ENCODE measurements around the gene SFXN1. TPM values are rescaled to one million over a fixed set of nuclear protein-coding genes. Genes with fewer than 3 reads are reported as not detected.

Gene SFXN1
- total and polyA plus RNA-seq, 5 donors from 2014 or later: 63.5 to 83.8 (median 80.3) TPM

DNA sequence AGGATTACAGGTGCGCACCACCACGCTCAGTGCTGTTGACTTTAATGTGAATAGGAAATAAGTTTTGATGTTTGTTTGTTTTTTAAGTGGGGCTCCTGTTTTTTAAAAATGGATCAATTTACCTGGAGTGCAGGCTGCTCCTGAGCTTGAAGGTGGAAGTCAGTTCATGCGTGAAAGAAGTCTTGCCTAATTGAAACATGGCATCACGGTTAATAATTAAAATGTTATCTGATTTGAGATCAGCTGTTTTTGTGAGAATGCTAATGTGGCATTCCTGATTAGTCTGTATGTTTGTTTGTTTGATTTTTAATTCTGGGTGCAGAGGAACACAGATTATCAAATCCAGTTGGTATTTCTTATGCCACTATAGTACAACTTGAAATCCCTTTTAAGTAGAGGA is 6.5 kb downstream of the SFXN1 start:
- Mint-ChIP-seq H3K4me1 (peaks cover 56 to 93% (median 81%) of the 10 kb centered on the region in 4 donors), H3K4me3 (peak overlapping the region in 2 of 4 donors; percentile 25 to 65), H3K27ac (peak overlapping the region; percentile 35 to 78 (median 39)), H3K9me3 (peaks cover 0 to 1% (median 0%) of the 10 kb centered on the region in 7 donors), H3K27me3 (no peaks in the 10 kb centered on the region), H3K36me3 (peaks cover 52% of the 10 kb centered on the region)
- Histone ChIP-seq H3K27me3 (ENCODE audit: control insufficient read depth, insufficient read depth, low read length) (no peaks in the 10 kb centered on the region), H3K9me3 (ENCODE audit: control insufficient read depth in 2 of 2, low read length in 2 of 2) (no peaks in the 10 kb centered on the region), H3K4me3 (ENCODE audit: low read depth, low read length) (no peak overlapping the region), H3K27ac (ENCODE audit: insufficient read depth, low read length, poor library complexity, severe bottlenecking) (no peak overlapping the region), H3K4me1 (ENCODE audit: control insufficient read depth, insufficient read depth, low read length, poor library complexity, severe bottlenecking) (peaks cover 78% of the 10 kb centered on the region), H3K36me3 (ENCODE audit: control insufficient read depth, insufficient read depth, low read length) (peaks cover 38% of the 10 kb centered on the region)
- ATAC-seq (ENCODE audit: low read depth in 2 of 2) (no peak), DNase-seq (no peak)

DNA sequence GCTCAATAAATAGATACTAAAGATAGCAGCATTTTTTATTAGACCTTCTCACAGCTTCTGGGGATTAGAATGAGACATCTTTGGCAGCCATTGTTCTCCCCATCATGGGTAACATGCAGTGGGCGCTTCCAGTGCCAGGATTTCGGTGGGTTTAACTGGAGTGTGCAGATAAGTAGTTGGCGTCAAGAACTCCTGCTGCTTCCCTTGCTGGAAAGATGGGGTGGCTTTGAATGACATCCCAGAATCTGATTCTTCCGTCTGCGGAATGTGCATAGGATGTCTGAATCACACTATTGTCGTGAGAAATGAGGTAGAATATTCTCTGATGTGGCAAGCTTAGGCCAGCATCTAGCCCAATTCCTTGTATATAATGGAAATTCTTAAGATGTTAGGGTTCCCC is 7.3 kb downstream of the SFXN1 start:
- Mint-ChIP-seq H3K4me1 (peaks cover 52 to 93% (median 82%) of the 10 kb centered on the region in 4 donors), H3K4me3 (peak overlapping the region in 2 of 4 donors; percentile 62 to 65), H3K36me3 (peaks cover 53% of the 10 kb centered on the region), H3K27me3 (no peaks in the 10 kb centered on the region), H3K27ac (peak overlapping the region in 2 of 3 donors; percentile 35 to 62), H3K9me3 (peaks cover 0 to 1% (median 0%) of the 10 kb centered on the region in 7 donors)
- H3K27me3 ChIP-seq (ENCODE audit: control insufficient read depth, insufficient read depth, low read length): no peaks in the 10 kb centered on the region
- ATAC-seq (ENCODE audit: low read depth in 2 of 2): no peak
- H3K4me3 ChIP-seq (ENCODE audit: low read depth, low read length): peak overlapping the region; percentile 35
- H3K36me3 ChIP-seq (ENCODE audit: control insufficient read depth, insufficient read depth, low read length): peaks cover 40% of the 10 kb centered on the region
- peaks cover 77% of the 10 kb centered on the region for H3K4me1 ChIP-seq (ENCODE audit: control insufficient read depth, insufficient read depth, low read length, poor library complexity, severe bottlenecking)
- no peaks in the 10 kb centered on the region for H3K9me3 ChIP-seq (ENCODE audit: control insufficient read depth in 2 of 2, low read length in 2 of 2)
- H3K27ac ChIP-seq (ENCODE audit: insufficient read depth, low read length, poor library complexity, severe bottlenecking): no peak overlapping the region
- no peak for DNase-seq

DNA sequence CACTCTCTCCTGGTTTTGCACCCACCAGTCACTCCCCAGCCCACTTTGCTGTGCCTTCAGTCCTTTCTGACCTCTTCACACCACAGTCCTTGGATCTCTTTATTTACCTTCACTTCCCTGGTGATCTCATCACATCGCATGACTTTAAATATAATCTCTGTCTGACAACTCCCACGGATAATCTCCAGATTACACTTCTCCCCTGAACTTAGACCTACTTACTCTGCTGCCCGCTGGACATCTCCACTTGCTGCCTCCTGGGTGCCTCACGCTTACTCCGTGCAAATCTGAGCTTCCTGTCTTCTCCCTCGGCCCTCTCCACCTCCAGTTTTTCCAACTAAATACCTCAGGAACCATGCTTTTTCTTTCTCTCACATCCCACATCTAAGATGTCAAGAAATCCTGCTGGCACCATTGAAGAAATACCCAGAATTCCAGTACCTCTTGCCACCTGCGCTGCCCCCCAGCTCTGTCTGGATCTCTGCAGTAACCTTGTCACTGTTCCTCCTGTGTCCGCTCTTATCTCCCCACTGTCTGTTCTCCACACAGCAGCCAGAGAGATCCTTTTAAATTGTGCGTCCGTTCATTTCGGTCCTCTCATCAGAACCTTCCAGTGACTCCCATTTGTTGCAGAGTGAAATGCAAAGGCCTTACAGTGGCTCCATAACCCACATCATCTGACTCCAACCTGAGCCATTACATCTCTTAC is 9.3 kb downstream of the SFXN1 start:
- H3K27me3 Mint-ChIP-seq: no peaks in the 10 kb centered on the region
- H3K9me3 Mint-ChIP-seq: peaks cover 0 to under 1% (median 0%) of the 10 kb centered on the region in 7 donors
- Histone ChIP-seq H3K27me3 (ENCODE audit: control insufficient read depth, insufficient read depth, low read length) (no peaks in the 10 kb centered on the region), H3K9me3 (ENCODE audit: control insufficient read depth in 2 of 2, low read length in 2 of 2) (no peaks in the 10 kb centered on the region), H3K27ac (ENCODE audit: insufficient read depth, low read length, poor library complexity, severe bottlenecking) (no peak overlapping the region), H3K4me3 (ENCODE audit: low read depth, low read length) (peak overlapping the region; percentile 35), H3K36me3 (ENCODE audit: control insufficient read depth, insufficient read depth, low read length) (peaks cover 48% of the 10 kb centered on the region), H3K4me1 (ENCODE audit: control insufficient read depth, insufficient read depth, low read length, poor library complexity, severe bottlenecking) (peaks cover 56% of the 10 kb centered on the region)
- peak overlapping the region in 3 of 4 donors; percentile 9 to 65 (median 33) for H3K4me3 Mint-ChIP-seq
- ATAC-seq (ENCODE audit: low read depth in 2 of 2) (no peak), DNase-seq (no peak)
- H3K36me3 Mint-ChIP-seq: peaks cover 53% of the 10 kb centered on the region
- H3K27ac Mint-ChIP-seq: peak overlapping the region; percentile 6 to 82 (median 27)
- peaks cover 45 to 76% (median 67%) of the 10 kb centered on the region in 4 donors for H3K4me1 Mint-ChIP-seq

- Mint-ChIP-seq H3K27me3 (no peaks in the 10 kb centered on the region), H3K9me3 (no peaks in the 10 kb centered on the region), H3K4me1 (peaks cover 35 to 62% (median 53%) of the 10 kb centered on the region in 4 donors), H3K27ac (peak overlapping the region; percentile 44 to 77 (median 76)), H3K36me3 (peaks cover 53% of the 10 kb centered on the region), H3K4me3 (peak overlapping the region; percentile 1 to 63 (median 26))
- H3K36me3 ChIP-seq (ENCODE audit: control insufficient read depth, insufficient read depth, low read length): peaks cover 56% of the 10 kb centered on the region
- H3K9me3 ChIP-seq (ENCODE audit: control insufficient read depth in 2 of 2, low read length in 2 of 2): no peaks in the 10 kb centered on the region
- H3K4me1 ChIP-seq (ENCODE audit: control insufficient read depth, insufficient read depth, low read length, poor library complexity, severe bottlenecking): peaks cover 39% of the 10 kb centered on the region
- no peak overlapping the region for H3K27ac ChIP-seq (ENCODE audit: insufficient read depth, low read length, poor library complexity, severe bottlenecking)
- ATAC-seq (ENCODE audit: low read depth in 2 of 2) (peak in 1 of 2 donors; percentile 25), DNase-seq (peak in 1 of 3 donors; percentile 46)
- no peaks in the 10 kb centered on the region for H3K27me3 ChIP-seq (ENCODE audit: control insufficient read depth, insufficient read depth, low read length)
- peak overlapping the region; percentile 1 for H3K4me3 ChIP-seq (ENCODE audit: low read depth, low read length)
Observed at GRCh38 chr5:175489693-175490443, 11.5 kb downstream of the SFXN1 start.

DNA sequence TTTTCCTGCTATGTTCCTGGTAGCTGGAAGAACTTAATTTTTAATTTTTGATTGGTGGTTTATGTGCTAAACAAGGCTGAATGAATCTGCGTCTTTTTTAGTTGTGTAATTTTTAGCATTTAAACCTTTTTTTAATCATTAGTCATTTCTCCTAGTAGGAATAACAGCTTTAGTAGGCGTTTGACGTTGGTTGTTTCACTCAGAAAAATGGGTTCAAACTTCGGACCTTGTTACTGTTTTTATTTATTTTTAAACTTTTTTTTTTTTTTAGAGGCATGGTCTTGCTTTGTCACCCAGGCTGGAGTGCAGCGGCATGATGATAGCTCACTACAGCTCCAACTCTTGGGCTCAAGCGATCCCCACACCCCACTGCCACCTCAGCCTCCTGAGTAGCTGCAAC is 12.9 kb downstream of the SFXN1 start:
- Mint-ChIP-seq H3K4me1 (peaks cover 28 to 52% (median 42%) of the 10 kb centered on the region in 4 donors), H3K27me3 (no peaks in the 10 kb centered on the region), H3K27ac (no peak overlapping the region), H3K9me3 (no peaks in the 10 kb centered on the region), H3K36me3 (peaks cover 50% of the 10 kb centered on the region), H3K4me3 (no peak overlapping the region)
- ATAC-seq (ENCODE audit: low read depth in 2 of 2) (no peak), DNase-seq (no peak)
- Histone ChIP-seq H3K9me3 (ENCODE audit: control insufficient read depth in 2 of 2, low read length in 2 of 2) (no peaks in the 10 kb centered on the region), H3K27me3 (ENCODE audit: control insufficient read depth, insufficient read depth, low read length) (no peaks in the 10 kb centered on the region), H3K4me1 (ENCODE audit: control insufficient read depth, insufficient read depth, low read length, poor library complexity, severe bottlenecking) (peaks cover 31% of the 10 kb centered on the region), H3K36me3 (ENCODE audit: control insufficient read depth, insufficient read depth, low read length) (peaks cover 57% of the 10 kb centered on the region), H3K27ac (ENCODE audit: insufficient read depth, low read length, poor library complexity, severe bottlenecking) (no peak overlapping the region), H3K4me3 (ENCODE audit: low read depth, low read length) (no peak overlapping the region)

- peaks cover 23 to 37% (median 32%) of the 10 kb centered on the region in 4 donors for H3K4me1 Mint-ChIP-seq
- H3K27ac ChIP-seq (ENCODE audit: insufficient read depth, low read length, poor library complexity, severe bottlenecking): no peak overlapping the region
- no peaks in the 10 kb centered on the region for H3K9me3 Mint-ChIP-seq
- peak overlapping the region in 1 of 3 donors; percentile 2 for H3K27ac Mint-ChIP-seq
- no peaks in the 10 kb centered on the region for H3K27me3 ChIP-seq (ENCODE audit: control insufficient read depth, insufficient read depth, low read length)
- ATAC-seq (ENCODE audit: low read depth in 2 of 2) (no peak), DNase-seq (no peak)
- no peak overlapping the region for H3K4me3 Mint-ChIP-seq
- H3K36me3 ChIP-seq (ENCODE audit: control insufficient read depth, insufficient read depth, low read length): peaks cover 51% of the 10 kb centered on the region
- no peaks in the 10 kb centered on the region for H3K9me3 ChIP-seq (ENCODE audit: control insufficient read depth in 2 of 2, low read length in 2 of 2)
- peaks cover 44% of the 10 kb centered on the region for H3K36me3 Mint-ChIP-seq
- H3K4me3 ChIP-seq (ENCODE audit: low read depth, low read length): no peak overlapping the region
- no peaks in the 10 kb centered on the region for H3K27me3 Mint-ChIP-seq
- peaks cover 19% of the 10 kb centered on the region for H3K4me1 ChIP-seq (ENCODE audit: control insufficient read depth, insufficient read depth, low read length, poor library complexity, severe bottlenecking)
Observed at GRCh38 chr5:175493260-175493659, 14.9 kb downstream of the SFXN1 start.

DNA sequence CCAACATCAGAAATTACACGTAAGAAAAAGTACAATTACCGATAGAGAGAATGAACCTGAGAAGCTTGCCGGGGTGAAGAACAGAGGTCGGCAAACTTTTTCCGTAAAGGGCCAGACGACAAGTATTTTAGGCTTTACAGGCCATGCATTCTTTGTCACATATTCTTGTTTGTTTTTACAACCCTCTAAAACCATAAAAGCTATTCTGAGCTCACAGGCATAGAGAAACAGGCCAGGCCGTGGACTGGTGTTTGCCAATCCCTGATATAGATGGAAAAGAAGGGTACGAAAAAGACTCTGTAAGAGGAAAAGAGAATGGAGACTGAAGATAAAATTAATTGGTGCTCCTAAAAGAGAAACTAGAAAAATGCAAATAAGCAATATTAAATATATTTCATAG is 15.4 kb downstream of the SFXN1 start:
- Histone ChIP-seq H3K27me3 (ENCODE audit: control insufficient read depth, insufficient read depth, low read length) (no peaks in the 10 kb centered on the region), H3K9me3 (ENCODE audit: control insufficient read depth in 2 of 2, low read length in 2 of 2) (no peaks in the 10 kb centered on the region), H3K4me1 (ENCODE audit: control insufficient read depth, insufficient read depth, low read length, poor library complexity, severe bottlenecking) (peaks cover 18% of the 10 kb centered on the region), H3K4me3 (ENCODE audit: low read depth, low read length) (no peak overlapping the region), H3K36me3 (ENCODE audit: control insufficient read depth, insufficient read depth, low read length) (peaks cover 54% of the 10 kb centered on the region), H3K27ac (ENCODE audit: insufficient read depth, low read length, poor library complexity, severe bottlenecking) (no peak overlapping the region)
- ATAC-seq (ENCODE audit: low read depth in 2 of 2) (no peak), DNase-seq (no peak)
- peaks cover 43% of the 10 kb centered on the region for H3K36me3 Mint-ChIP-seq
- no peaks in the 10 kb centered on the region for H3K9me3 Mint-ChIP-seq
- peaks cover 24 to 35% (median 29%) of the 10 kb centered on the region in 4 donors for H3K4me1 Mint-ChIP-seq
- H3K27ac Mint-ChIP-seq: peak overlapping the region in 1 of 3 donors; percentile 2
- H3K4me3 Mint-ChIP-seq: no peak overlapping the region
- H3K27me3 Mint-ChIP-seq: no peaks in the 10 kb centered on the region

Measured in CD4-positive, CD25-positive, alpha-beta regulatory T cell (primary cell).